Glomerular visceral epithelial cell (primary cell): ENCODE measurements around the gene ANKS3.

Experiments
- DNase-seq: peaks from one replicate; pipeline ENCODE4 v3.0.0-alpha.2; 2016; ENCODE audit errors: extremely low spot score

Gene ANKS3

GRCh38 chr16:4651827-4652226, 82.2 kb downstream of the ANKS3 start:
- no peak for DNase-seq

GRCh38 chr16:4650443-4651074, 83.5 kb downstream of the ANKS3 start:
- DNase-seq, result peak; percentile 54

GRCh38 chr16:4649744-4650442, 84.2 kb downstream of the ANKS3 start:
- no peak for DNase-seq

- no peak for DNase-seq
These were observed 85.2 kb downstream of the ANKS3 start for GRCh38 chr16:4648917-4649316.

- no peak for DNase-seq
These were observed 86.5 kb downstream of the ANKS3 start for GRCh38 chr16:4647644-4647980.

- no peak for DNase-seq
These were observed 87.1 kb downstream of the ANKS3 start for GRCh38 chr16:4646773-4647643.
